Dedifferentiated amniotic fluid mesenchymal stem cell (primary cell): Measurements from ENCODE around the gene RIC8A.
"Not testable (repeated sequence)": the region's sequence is repeated elsewhere in the genome, so short reads cannot be mapped to it uniquely, and the experiment has no call there.

Experiments used
- DNase-seq: peaks from one replicate; pipeline ENCODE4 v3.0.0-alpha.2; 2016; ENCODE audit errors: extremely low spot score

The RIC8A gene

DNA sequence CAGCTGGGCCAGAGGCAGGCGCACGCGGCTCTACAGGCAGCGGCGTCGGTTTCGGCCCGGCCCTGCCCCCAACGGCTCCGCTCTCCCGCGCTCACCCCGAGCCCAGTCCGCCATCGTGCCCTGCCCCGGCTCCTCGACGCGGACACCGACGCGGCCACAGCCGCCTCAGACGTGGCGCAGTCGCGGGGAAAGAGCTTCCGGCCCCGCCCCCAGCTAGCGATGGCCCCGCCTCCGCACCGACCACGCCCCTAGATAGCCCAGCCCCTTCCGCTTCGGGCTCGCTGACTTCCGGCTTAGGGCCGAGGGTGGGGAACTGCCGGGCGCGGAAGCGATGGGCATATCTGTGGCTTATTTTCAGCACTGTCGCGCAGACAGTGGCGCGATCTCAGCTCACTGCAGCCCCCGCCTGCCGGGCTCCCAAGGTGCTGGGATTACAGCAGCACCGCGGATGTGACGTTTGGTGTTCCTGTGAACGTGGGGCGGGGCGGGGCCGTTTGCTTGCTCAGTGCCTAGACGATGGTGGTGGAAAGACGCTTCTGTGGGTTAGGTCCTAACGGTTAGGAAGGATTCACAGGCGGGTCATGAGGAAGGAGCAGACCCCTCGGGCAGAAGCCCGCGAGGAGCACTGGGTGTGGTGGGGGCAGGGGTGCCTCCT lies at the start of gene RIC8A, which contains the start of gene BET1L:
Gene RIC8A (plus strand): TSS at position 501 of the 655 bp plus-strand sequence. CDS start 1,147 bp downstream, outside the sequence.
Gene BET1L (minus strand): TSS at position 192 of the 655 bp plus-strand sequence. CDS start 78 bp downstream, at position 114.
- peak; percentile 97 for DNase-seq

GRCh38 chr11:180242-180641 lies 27.3 kb upstream of the RIC8A start:
- DNase-seq, result not testable (repeated sequence)

DNA sequence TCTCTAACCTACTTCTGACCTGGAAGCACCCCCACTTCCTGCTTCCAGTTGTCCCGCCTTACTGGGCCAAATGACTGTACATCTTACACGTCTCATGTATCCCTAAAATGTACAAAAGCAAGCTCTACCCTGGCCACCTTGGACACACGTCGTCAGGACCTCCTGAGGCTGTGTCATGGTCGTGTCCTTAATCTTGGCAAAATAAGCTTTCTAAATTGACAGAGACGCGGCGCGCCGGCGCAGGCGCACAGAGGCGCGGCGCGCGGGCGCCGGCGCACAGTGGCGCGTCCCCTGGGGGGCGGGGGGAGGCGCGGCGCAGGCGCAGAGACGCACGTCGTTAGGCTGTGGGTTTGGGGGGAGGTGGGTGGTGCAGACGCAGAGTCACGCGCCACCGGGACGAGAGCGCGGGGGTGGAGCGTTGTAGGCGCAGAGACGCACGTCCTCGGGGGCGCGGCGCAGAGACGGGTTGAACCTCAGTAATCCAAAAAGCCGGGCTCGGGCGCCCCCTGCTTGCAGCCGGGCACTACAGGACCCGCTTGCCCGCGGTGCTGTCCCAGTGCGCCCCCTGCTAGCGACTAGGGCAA lies 18.2 kb upstream of the RIC8A start:
- DNase-seq, result not testable (repeated sequence)

DNA sequence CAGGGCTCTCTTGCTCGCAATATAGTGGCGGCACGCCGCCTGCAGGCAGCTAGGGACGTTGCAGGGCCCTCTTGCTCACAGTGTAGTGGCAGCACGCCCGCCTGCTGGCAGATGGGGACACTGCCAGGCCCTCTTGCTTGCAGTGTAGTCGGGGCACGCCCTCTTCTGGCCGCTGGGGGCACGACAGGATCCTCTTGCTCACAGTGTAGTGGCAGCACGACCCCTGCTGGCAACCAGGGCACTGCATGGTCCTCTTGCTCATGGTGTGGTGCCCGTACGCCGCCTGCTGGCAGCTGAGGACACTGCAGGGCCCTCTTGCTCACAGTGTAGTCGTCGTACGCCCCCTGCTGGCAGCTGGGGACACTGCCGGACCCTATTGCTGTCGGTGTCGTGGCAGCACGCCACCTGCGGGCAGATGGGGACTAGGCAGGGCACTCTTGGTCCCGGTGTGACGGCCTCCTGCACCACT lies 17.6 kb upstream of the RIC8A start:
- DNase-seq, result not testable (repeated sequence)

GRCh38 chr11:190546-190945 lies 17.0 kb upstream of the RIC8A start:
- DNase-seq, result not testable (repeated sequence)

GRCh38 chr11:191490-192478 lies 15.7 kb upstream of the RIC8A start:
- DNase-seq, result not testable (repeated sequence)

- DNase-seq, result not testable (repeated sequence)
Measured at GRCh38 chr11:192674-193128, 14.8 kb upstream of the RIC8A start, which contains the start of gene SCGB1C1. Gene SCGB1C1, plus strand, starts transcription at chr11:193078. Its CDS starts 22 bp downstream, at chr11:193100.

GRCh38 chr11:193481-193880 lies 14.0 kb upstream of the RIC8A start:
- not testable (repeated sequence) for DNase-seq

DNA sequence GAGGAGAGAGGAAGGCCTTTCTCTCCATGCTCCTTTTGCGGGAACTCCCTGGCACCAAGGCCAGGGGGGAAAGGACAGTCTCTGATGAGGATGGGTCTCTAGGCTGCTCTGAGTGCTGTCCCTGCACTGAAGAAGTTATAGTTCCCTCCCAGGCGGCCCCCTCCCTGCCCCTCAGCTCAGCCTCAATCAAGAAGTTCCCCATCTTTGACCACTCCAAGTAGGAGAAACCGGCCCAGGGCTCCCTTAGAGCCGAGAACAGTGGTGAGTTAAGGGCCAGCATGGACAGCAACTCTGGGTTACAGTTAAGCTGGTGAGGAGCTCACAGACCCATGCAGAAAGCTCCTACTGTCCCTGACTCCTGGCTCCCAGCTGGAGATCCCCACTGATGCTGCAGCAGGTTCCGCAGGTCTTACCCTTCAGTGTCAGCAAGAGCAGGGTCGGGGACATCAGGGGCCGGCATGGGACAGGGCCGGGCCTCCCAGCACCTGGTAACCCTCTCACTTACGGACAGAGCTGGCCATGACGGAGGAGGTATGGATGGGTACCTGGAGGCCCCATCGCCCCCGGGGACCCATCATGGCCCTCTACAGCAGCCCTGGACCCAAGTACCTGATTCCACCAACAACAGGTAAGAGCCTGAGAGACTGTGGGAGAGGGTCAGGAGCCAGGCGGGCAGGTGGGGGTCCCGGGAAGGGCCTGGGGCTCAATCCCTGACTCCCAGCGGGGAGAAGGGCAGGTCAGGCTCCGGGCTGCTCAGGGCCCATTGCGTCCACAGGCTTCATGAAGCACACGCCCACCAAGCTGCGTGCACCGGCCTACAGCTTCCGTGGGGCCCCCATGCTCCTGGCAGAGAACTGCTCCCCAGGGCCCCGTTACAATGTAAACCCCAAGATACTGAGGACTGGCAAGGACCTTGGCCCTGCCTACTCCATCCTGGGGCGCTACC lies 10.4 kb upstream of the RIC8A start:
- peak; percentile 5 for DNase-seq

- no peak for DNase-seq
Measured at GRCh38 chr11:197741-198235, 9.7 kb upstream of the RIC8A start.

- DNase-seq, result no peak
Measured at GRCh38 chr11:198236-198806, 9.2 kb upstream of the RIC8A start.

GRCh38 chr11:199004-199581 lies 8.4 kb upstream of the RIC8A start:
- DNase-seq, result no peak

GRCh38 chr11:199782-200181 lies 7.7 kb upstream of the RIC8A start:
- DNase-seq, result no peak

DNA sequence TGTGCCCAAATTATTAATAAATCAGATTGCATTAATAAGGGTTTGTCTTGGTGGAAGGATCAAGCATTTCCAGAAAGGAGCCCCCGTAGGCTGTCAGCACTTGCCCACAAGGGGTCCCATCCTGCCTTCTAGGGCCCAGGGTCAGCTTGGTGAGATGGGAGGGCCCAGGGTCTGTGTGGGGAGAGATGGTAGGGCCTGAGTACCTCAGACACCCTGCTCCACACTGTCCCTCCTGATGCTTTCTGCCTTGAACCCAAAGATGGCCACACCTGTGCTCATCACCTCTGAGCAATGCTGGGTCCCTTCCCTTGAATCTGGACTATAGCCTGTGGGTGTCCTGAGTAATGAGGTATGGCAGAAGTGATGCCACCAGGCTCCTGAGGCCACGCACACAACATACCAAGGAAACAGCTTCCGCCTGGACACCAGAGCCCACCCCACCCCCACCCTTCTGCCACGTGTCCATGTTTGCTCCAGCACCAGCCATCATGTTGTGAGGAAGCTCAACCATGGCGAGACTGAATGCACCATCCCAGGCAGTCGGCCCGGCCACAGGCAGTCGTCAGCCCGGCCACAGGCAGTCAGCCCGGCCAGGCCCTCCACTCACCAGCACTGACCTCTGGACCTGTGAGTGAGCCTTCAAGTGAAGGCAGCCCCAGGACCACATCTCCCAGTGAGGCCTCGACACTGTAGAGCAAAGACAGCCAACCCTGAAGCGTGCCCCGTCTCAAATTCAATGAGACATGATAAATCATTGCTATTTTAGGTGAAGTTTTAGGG lies 7.1 kb upstream of the RIC8A start:
- no peak for DNase-seq

- DNase-seq, result no peak
Measured at GRCh38 chr11:201966-202365, 5.5 kb upstream of the RIC8A start.

DNA sequence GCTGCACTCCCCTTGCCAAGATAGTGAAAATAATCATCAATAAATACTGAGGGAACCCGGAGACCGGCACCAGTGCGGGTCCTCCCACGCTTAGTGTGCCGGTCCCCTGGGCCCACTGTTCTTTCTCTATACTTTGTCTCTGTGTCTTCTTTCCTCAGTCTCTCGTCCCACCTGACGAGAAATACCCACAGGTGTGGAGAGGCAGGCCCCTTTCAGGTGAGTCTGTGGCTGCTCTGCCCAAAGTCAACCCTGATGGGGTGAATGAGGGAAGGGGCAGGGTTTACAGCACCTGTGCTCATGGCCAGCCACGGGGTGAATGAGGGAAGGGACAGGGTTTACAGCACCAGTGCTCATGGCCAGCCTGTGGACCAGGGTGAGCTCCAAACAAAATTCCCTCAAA lies 5.0 kb upstream of the RIC8A start:
- no peak for DNase-seq

DNA sequence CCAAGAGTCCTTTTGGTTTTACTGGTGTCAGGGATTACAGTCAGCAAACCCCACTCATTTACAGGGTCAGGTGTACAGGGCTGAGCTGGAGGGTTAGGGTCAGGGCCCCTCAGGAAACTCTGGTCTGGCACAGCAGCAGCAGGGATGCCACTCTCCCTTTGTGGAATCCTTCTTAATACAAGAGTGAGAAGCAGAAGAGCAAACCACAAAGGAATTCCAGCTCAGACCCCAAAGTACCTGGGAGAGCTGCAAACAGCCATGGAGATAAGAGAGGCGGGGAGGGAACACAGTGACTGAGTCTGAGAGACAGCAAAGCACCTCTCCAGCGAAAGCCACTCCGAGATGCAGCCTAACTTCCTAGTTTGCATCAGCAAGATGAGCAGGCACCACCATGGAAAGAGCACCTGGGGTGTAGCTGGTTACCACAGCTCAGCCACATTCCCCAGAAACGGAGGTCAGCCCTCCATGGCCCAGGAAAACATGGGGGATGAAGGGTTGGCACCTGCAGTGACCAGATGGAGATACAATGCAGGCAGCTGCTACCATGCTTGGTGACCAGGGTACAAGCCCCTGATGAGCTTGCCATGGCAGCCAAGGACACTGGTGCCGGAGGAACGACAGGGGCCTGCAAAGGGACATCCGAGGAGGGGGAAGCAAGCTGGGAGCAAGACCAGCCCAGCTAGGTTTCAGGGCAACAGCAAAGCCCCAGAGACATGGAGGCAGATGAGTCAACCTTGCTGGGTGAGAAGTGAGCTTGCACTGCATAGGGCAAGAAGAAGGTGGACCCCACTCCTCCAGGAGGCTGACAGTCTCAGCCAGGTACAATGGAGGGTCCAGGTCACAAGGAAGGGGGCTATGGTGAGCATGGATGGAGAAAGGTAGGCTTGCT lies 4.2 kb upstream of the RIC8A start:
- no peak for DNase-seq
